PFSK-1 (cell line): ENCODE data around the gene LSP1.

Experiments
- FOXP2 ChIP-seq: optimal IDR thresholded peaks from 2 replicates; pipeline ENCODE3; 2011; ENCODE audit warnings: borderline replicate concordance, control low read depth, inconsistent platforms; ENCODE audit not compliant: insufficient read depth; ENCODE audit errors: extremely low read length, extremely low read depth
- POLR2AphosphoS5 ChIP-seq: IDR thresholded peaks from 2 replicates; pipeline ENCODE4 v1.6.1; 2012; ENCODE audit warnings: low read depth, mild to moderate bottlenecking, control low read depth, low read length, moderate library complexity
- SIN3A ChIP-seq: IDR thresholded peaks from 2 replicates; pipeline ENCODE4 v1.6.1; 2012; ENCODE audit warnings: mild to moderate bottlenecking, low read length, moderate library complexity, borderline replicate concordance; ENCODE audit not compliant: insufficient read depth
- TAF1 ChIP-seq: IDR thresholded peaks from 2 replicates; pipeline ENCODE4 v1.6.1; 2012; ENCODE audit warnings: low read length, control low read depth, borderline replicate concordance; ENCODE audit not compliant: insufficient read depth
- TF ChIP-seq, protein P1 (sequence below), 2 experiments: IDR thresholded peaks; 2 replicates each; pipeline versions ENCODE4 v1.6.1 to v1.8.0; 2011 to 2012; ENCODE audit warnings: low read depth in 2 of 2, low read length in 2 of 2, control low read depth in 1 of 2, inconsistent platforms in 1 of 2, mild to moderate bottlenecking in 1 of 2, moderate library complexity in 1 of 2; ENCODE audit not compliant: insufficient read depth in 1 of 2

Gene LSP1

DNA sequence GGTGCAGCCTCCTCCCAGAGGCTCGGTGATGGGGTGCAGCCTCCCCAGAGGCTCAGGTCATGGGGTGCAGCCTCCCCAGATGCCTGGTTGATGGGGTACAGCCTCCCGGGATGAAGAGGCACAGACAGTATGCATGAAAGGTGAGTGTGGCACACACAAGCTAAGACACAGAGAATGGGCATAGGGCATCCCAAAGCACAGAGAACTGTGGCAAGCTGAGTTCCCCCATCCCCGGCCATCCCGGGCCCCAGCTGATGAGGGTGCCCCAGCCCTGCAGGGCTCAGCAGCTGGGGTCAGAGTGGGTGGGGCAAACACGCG is 22.9 kb upstream of the LSP1 start:
- no peak for TF ChIP-seq SIN3A
- TF ChIP-seq TAF1: no peak
- TF ChIP-seq FOXP2: no peak
- TF ChIP-seq, protein P1, sequence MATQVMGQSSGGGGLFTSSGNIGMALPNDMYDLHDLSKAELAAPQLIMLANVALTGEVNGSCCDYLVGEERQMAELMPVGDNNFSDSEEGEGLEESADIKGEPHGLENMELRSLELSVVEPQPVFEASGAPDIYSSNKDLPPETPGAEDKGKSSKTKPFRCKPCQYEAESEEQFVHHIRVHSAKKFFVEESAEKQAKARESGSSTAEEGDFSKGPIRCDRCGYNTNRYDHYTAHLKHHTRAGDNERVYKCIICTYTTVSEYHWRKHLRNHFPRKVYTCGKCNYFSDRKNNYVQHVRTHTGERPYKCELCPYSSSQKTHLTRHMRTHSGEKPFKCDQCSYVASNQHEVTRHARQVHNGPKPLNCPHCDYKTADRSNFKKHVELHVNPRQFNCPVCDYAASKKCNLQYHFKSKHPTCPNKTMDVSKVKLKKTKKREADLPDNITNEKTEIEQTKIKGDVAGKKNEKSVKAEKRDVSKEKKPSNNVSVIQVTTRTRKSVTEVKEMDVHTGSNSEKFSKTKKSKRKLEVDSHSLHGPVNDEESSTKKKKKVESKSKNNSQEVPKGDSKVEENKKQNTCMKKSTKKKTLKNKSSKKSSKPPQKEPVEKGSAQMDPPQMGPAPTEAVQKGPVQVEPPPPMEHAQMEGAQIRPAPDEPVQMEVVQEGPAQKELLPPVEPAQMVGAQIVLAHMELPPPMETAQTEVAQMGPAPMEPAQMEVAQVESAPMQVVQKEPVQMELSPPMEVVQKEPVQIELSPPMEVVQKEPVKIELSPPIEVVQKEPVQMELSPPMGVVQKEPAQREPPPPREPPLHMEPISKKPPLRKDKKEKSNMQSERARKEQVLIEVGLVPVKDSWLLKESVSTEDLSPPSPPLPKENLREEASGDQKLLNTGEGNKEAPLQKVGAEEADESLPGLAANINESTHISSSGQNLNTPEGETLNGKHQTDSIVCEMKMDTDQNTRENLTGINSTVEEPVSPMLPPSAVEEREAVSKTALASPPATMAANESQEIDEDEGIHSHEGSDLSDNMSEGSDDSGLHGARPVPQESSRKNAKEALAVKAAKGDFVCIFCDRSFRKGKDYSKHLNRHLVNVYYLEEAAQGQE (IDR thresholded peaks at IDR 0.05; ENCODE audit: insufficient read depth in 1 of 2, low read depth in 2 of 2, low read length in 2 of 2): no peak
- TF ChIP-seq POLR2AphosphoS5: no peak

DNA sequence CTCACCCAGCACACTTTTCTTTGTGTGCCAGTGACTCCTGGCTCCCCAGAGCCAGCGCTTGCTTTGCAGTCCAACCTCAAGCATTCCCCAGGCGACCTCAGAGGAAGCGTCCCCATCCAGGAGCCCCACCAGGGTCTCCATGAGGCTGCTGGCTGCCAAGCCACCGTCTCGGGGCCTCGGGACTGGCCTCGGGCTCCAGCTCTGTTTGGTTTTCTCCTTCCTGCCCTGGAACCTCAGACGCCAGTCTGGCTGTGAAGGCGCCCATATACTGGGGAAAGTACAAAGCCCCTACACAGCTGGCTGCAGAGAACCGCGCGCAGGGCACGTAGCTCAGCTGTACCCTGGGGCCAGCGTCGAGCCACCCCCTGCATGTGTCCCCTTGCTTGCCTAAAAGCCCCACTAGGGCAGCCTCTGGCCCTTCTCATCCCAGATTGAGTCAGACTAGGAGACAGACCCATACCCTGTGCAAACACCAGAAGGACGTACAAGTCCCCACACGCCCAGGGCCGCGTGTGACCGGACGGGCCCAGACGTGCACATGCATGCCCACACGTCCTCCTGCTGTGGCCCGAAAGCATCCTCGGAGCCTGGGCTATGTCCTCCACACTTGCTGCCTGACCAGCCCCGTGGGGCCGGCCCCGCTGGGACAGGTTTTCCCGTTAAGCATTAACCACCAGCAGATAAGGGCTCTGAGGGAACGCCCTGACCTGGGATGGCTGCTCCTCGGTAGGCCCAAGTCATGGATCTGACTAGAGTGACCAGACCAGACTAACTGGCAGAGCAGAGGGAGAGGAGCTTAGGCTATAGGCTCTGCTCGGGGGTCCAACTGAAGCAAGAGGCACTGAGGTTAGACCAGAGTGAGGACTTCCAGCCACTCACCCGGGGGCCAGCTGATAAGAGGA is 22.3 kb upstream of the LSP1 start:
- TF ChIP-seq POLR2AphosphoS5: no peak

DNA sequence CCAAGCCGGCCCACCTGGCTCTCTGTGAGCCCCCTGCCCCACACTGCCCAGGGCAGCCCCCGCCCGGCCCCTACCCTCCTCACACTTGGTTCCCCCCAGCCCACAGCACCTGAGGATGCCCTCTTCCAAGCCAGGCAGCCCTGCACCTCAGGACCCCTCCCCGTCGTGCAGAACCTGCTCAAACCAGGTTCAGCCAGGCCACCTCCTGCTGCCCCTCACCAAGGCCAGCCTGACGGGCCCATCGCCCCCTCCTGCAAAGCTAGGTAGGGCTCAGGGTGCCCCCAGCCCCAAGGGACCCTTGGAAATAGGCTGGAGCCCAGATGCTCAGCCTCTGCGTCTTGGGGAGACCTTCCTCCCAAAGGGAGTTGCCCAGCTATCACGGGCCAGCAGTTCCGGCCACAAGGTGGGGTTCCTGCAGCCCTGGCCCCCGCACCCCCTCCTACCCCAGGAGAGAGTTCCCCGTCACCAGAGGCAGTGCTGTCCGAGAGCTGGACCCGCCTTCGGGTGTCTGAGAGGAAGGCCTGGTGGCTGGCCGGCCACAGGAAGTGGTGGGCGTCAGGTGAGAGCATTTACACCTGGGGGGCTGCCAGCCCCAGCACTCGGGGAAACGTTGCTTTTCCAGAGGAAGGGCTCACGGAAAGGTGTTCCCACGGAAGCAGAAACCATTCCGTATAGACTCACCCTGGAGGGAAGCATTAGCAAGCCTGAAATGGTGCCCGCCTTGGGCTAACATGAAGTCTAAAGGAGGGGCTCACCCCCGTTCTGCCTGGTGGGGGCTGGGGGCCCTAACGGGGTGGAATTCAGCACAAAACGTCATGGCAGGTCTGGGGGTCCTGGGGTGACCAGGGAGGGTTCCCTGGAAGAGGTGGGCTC is 21.3 kb upstream of the LSP1 start:
- TF ChIP-seq POLR2AphosphoS5 (no peak), FOXP2 (no peak)
- TF ChIP-seq, protein P1 (IDR thresholded peaks at IDR 0.05; ENCODE audit: insufficient read depth in 1 of 2, low read depth in 2 of 2, low read length in 2 of 2): no peak

DNA sequence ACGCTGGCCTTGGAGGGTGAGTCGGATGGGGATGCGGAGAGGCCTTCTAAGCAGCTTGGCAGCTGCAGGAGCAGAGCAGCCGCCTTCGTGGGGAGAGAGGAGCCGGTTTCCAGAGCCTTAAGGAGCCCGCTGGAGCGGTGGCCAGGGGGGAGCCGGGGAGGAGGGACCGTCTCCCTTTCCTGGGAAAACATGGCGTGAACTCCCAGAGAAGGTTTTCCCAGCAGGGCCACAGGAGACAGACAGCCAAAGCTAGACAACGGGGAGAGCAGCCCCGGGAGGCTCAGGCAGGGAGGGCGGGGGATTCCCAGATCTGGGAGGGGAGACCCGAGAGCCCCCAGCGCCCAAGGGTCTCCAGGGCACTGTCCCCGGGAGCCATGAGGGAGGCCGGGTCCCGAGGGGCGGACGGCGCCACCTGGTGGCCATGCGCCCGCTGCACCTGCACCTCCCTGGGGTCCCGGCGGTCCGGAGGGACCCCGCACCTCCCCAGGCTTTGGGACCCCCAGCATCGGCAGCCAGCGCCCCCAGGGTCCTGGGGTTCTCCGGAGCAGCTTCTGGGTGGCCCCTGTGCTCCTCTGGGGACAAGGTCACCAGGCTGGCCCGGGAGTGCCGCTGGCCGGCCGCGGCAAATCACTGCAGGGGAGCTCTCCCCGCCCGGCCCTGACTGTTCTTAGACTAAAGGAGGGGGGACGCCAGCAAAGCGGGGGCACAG is 20.5 kb upstream of the LSP1 start:
- TF ChIP-seq SIN3A: no peak
- no peak for TF ChIP-seq FOXP2
- TF ChIP-seq TAF1: no peak
- no peak for TF ChIP-seq POLR2AphosphoS5
- TF ChIP-seq, protein P1 (IDR thresholded peaks at IDR 0.05; ENCODE audit: insufficient read depth in 1 of 2, low read depth in 2 of 2, low read length in 2 of 2): no peak

DNA sequence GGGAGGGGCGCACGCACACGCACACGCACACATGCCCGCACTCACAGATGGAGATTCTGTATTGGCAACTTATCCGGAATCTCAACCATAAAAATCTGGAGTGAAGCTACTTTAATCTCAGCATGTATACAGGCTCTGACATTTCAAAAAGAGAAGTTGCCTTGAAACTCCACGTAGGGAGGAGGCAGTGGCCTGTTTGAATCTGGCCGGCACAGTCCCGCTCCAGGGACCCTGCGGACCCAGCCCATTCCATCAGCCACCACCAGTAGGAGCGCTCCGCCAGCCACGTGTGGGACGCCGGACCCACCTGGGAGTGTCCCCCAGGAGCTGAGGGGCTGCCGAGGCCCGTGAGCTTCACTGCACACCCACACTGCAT is 20.0 kb upstream of the LSP1 start:
- TF ChIP-seq, protein P1 (IDR thresholded peaks at IDR 0.05; ENCODE audit: insufficient read depth in 1 of 2, low read depth in 2 of 2, low read length in 2 of 2): no peak
- TF ChIP-seq SIN3A (no peak), FOXP2 (no peak), TAF1 (no peak), POLR2AphosphoS5 (no peak)
